Activated CD8-positive, alpha-beta T cell treated with anti-CD3 and anti-CD28 coated beads, Interleukin-2, amount 10 ng/mL, durations not matched to agents 7 days and 5 days (primary cell): ENCODE results near the gene PTPN23. TPM values are rescaled to one million over a fixed set of nuclear protein-coding genes. Genes with fewer than 3 reads are reported as not detected.

ENCODE experiments used
- ATAC-seq: fragments of 150-1000 bp; cut with Tn5 transposase; one replicate; pipeline ENCODE4 v1.10.0; 2021; ENCODE audit warnings: moderate library complexity
- CTCF ChIA-PET: fragments of 350-600 bp; sonication (Branson Sonifier 250); formaldehyde crosslinking; loops from one replicate; lab custom pipeline; 2021; ENCODE audit warnings: antibody characterized with exemption; lab: Charles Lee
- POLR2A ChIA-PET: fragments of 350-600 bp; sonication (Branson Sonifier 250); formaldehyde crosslinking; loops from one replicate; lab custom pipeline; 2021; ENCODE audit warnings: antibody characterized with exemption; lab: Charles Lee
- DNase-seq: peaks from one replicate; pipeline ENCODE4 v3.0.0-alpha.2; 2020
- H3K27ac Mint-ChIP-seq: one replicate; pipeline ENCODE4 v1.8.0; 2021; ENCODE audit warnings: mild to moderate bottlenecking, mixed read lengths
- H3K27me3 Mint-ChIP-seq: one replicate; pipeline ENCODE4 v1.8.0; 2021; ENCODE audit warnings: low read depth, mixed read lengths
- H3K36me3 Mint-ChIP-seq: one replicate; pipeline ENCODE4 v1.8.0; 2021; ENCODE audit warnings: low read depth, mixed read lengths
- H3K4me1 Mint-ChIP-seq: one replicate; pipeline ENCODE4 v1.8.0; 2021; ENCODE audit warnings: low read depth, mixed read lengths
- H3K4me3 Mint-ChIP-seq: one replicate; pipeline ENCODE4 v1.8.0; 2021; ENCODE audit warnings: mild to moderate bottlenecking, mixed read lengths
- H3K9me3 Mint-ChIP-seq: one replicate; pipeline ENCODE4 v1.8.0; 2022; ENCODE audit warnings: mixed read lengths; ENCODE audit not compliant: insufficient read depth
- total RNA-seq, 2 experiments: library from RNA; stranded (reverse); gene quantifications; one replicate each; pipeline ENCODE4 v1.2.3, GENCODE V29; 2021

Gene PTPN23
- total RNA-seq, 2 experiments from 2014 or later, result 31.0 to 33.2 TPM

DNA sequence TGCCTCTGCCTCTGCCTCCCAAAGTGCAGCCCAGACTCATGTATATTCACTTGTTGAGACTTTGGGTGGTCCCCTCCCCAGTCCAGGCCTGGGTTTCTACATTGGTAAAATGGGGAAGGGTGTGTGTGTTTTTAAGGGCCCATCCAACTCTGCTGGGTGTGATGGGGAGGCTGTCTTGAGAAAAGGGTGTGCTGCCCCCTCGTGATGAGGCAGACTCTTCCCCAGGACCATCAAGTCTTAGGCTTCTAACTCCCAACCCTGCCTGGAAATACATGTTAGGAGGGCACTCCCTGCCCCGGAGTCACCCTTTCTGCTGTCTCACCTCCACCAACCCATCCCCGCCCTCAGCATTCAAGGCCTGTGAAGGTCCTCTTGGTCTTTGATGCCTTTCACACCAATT lies 4.4 kb upstream of the PTPN23 start:
- Mint-ChIP-seq H3K4me3 (no peak overlapping the region), H3K36me3 (peaks cover 3% of the 10 kb centered on the region), H3K9me3 (no peaks in the 10 kb centered on the region), H3K27ac (no peak overlapping the region), H3K4me1 (peaks cover 25% of the 10 kb centered on the region), H3K27me3 (no peaks in the 10 kb centered on the region)
- ATAC-seq, result no peak
- DNase-seq, result no peak
- ChIA-PET CTCF (no interaction called here), POLR2A (no interaction called here)

GRCh38 chr3:47377186-47377585 lies 3.6 kb upstream of the PTPN23 start:
- peaks cover 32% of the 10 kb centered on the region for H3K4me1 Mint-ChIP-seq
- POLR2A ChIA-PET, result interaction anchor here (0.6 kb wide), 1 partner anchor 1854 kb away, joined by 3 read pairs; no protein-coding TSS in a partner anchor

DNA sequence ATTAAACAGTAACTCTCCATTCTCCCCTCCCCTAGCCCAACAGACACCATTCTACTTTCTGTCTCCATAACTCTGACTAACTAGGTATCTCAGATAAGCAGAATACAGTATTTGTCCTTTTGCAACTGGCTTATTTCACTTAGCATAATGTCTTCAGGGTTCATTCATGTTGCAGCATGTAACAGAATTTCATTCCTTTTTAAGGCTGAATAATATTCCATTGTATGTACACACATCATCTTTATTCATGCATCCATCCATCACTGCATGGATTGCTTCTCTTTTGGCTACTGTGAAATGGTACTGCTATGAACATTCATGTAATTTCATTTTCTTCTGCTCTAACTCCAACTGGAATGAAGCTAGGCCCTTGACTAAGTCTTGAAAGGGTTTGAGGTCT lies 2.0 kb upstream of the PTPN23 start:
- ATAC-seq (no peak), DNase-seq (no peak)
- Mint-ChIP-seq H3K27ac (no peak overlapping the region), H3K36me3 (peaks cover 12% of the 10 kb centered on the region), H3K4me1 (peaks cover 37% of the 10 kb centered on the region), H3K27me3 (no peaks in the 10 kb centered on the region), H3K4me3 (peak overlapping the region; percentile 4), H3K9me3 (no peaks in the 10 kb centered on the region)
- ChIA-PET POLR2A (no interaction called here), CTCF (interaction anchor here (0.7 to 2.8 kb wide), 4 partner anchors 9 to 143 kb away, joined by 3 to 10 read pairs (median 6); no protein-coding TSS in a partner anchor)

More at GRCh38 chr3:47377186-47377585, 3.6 kb upstream of the PTPN23 start:
- Mint-ChIP-seq H3K4me3 (no peak overlapping the region), H3K9me3 (no peaks in the 10 kb centered on the region), H3K27ac (no peak overlapping the region), H3K27me3 (no peaks in the 10 kb centered on the region), H3K36me3 (peaks cover 3% of the 10 kb centered on the region)
- ATAC-seq (no peak), DNase-seq (no peak)
- CTCF ChIA-PET, result no interaction called here

DNA sequence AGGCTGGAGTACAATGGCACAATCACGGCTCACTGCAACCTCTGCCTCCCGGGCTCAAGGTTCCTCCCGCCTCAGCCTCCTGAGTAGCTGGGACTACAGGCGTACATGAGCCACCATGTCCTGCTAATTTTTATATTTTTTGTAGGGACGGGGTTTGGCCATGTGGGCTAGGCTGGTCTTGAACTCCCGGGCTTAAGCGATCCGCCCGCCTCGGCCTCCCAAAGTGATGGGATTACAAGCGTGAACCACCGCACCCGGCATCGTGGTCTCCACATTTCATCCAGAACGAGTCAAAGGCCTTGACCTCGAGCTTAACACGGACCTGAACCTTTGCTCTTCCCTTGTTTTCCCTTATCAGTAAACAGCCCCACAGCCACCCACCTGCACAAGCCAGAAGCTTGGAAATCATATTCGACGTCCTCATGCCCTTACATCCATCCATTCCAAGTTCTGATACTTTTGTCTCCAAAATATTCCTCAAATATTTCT lies 1.4 kb upstream of the PTPN23 start:
- ChIA-PET POLR2A (no interaction called here), CTCF (interaction anchor here (0.7 to 2.8 kb wide), 4 partner anchors 10 to 143 kb away, joined by 3 to 10 read pairs (median 6); no protein-coding TSS in a partner anchor)
- ATAC-seq (no peak), DNase-seq (no peak)
- Mint-ChIP-seq H3K4me3 (peak overlapping the region; percentile 100), H3K27ac (peak overlapping the region; percentile 100), H3K36me3 (peaks cover 12% of the 10 kb centered on the region), H3K4me1 (peaks cover 37% of the 10 kb centered on the region), H3K9me3 (no peaks in the 10 kb centered on the region), H3K27me3 (no peaks in the 10 kb centered on the region)

DNA sequence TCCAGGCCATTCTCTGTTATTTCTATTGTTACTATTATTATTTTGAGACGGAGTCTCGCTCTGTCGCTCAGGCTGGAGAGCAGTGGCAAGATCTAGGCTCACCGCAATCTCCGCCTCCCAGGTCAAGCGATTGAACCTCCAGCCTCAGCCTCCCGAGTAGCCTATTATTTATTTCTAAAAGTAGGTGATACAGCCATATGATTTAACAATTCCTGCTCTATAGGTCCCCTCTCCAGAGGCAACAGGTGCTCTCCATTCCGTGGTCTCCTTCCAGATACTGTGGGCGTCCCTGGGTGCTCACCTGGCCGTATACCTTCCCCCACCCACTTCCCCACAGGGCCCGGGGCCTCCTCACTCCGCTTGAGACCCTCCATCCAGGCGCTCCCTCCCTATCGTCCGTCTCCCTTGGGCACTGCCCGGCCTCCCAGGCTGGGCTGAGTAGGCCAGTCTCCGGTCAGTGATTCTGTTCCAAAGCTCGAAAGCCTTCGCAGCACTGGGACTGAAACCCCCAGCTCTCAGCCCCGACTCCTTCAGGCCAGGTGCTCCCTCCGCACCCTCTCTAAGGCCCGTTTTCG lies 708 bp upstream of the PTPN23 start:
- H3K4me3 Mint-ChIP-seq, result peak overlapping the region; percentile 100
- ATAC-seq, result no peak
- no peaks in the 10 kb centered on the region for H3K9me3 Mint-ChIP-seq
- DNase-seq, result no peak
- H3K27me3 Mint-ChIP-seq, result no peaks in the 10 kb centered on the region
- peaks cover 37% of the 10 kb centered on the region for H3K4me1 Mint-ChIP-seq
- H3K27ac Mint-ChIP-seq, result peak overlapping the region; percentile 100
- H3K36me3 Mint-ChIP-seq, result peaks cover 12% of the 10 kb centered on the region
- POLR2A ChIA-PET, result interaction anchor here (0.6 to 1.6 kb wide), 10 partner anchors 10 to 534 kb away, joined by 3 to 7 read pairs (median 4); partner anchors contain the start of genes ELP6 and SCAP
- CTCF ChIA-PET, result interaction anchor here (1.2 to 2.8 kb wide), 6 partner anchors 8 to 216 kb away, joined by 3 to 10 read pairs (median 5); partner anchors contain the start of gene SETD2

- Mint-ChIP-seq H3K9me3 (no peaks in the 10 kb centered on the region), H3K4me1 (peaks cover 42% of the 10 kb centered on the region), H3K36me3 (peaks cover 18% of the 10 kb centered on the region), H3K27me3 (no peaks in the 10 kb centered on the region), H3K27ac (peak overlapping the region; percentile 100), H3K4me3 (peak overlapping the region; percentile 100)
- ATAC-seq, result peak; percentile 69
- DNase-seq, result peak; percentile 89
- POLR2A ChIA-PET, result interaction anchor here (0.7 to 1.6 kb wide), 8 partner anchors 14 to 400 kb away, joined by 3 to 5 read pairs (median 4); partner anchors contain the start of genes ELP6 and SCAP
- CTCF ChIA-PET, result interaction anchor here (1.2 to 2.8 kb wide), 5 partner anchors 12 to 217 kb away, joined by 3 to 10 read pairs (median 6); partner anchors contain the start of gene SETD2
Observed at GRCh38 chr3:47381317-47382157, 716 bp downstream of the PTPN23 start.

DNA sequence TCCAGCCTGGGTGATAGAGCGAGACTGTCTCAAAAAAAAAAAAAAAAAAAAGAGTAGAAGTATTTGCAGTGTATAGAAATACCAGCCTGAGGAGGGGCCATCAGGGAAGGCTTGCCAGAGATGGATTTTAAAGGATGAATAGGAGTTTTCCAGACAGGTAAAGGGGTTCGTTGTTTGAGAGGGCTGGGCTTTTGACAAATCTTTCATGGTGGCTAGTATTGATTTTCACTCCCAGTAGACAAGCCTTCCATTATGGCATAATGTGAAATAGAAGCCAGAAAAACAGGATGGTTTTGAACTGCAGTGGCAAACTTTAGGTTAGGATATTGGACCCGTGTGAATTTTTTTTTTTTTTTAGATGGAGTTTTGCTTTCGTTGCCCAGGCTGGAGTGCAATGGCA lies 3.6 kb downstream of the PTPN23 start:
- ATAC-seq, result no peak
- ChIA-PET POLR2A (no interaction called here), CTCF (interaction anchor here (1.4 kb wide), 1 partner anchor 37 kb away, joined by 5 read pairs; no protein-coding TSS in a partner anchor)
- peaks cover 25% of the 10 kb centered on the region for H3K36me3 Mint-ChIP-seq
- no peak for DNase-seq
- no peaks in the 10 kb centered on the region for H3K27me3 Mint-ChIP-seq
- no peaks in the 10 kb centered on the region for H3K9me3 Mint-ChIP-seq
- H3K4me3 Mint-ChIP-seq, result no peak overlapping the region
- H3K27ac Mint-ChIP-seq, result no peak overlapping the region
- H3K4me1 Mint-ChIP-seq, result peaks cover 31% of the 10 kb centered on the region

DNA sequence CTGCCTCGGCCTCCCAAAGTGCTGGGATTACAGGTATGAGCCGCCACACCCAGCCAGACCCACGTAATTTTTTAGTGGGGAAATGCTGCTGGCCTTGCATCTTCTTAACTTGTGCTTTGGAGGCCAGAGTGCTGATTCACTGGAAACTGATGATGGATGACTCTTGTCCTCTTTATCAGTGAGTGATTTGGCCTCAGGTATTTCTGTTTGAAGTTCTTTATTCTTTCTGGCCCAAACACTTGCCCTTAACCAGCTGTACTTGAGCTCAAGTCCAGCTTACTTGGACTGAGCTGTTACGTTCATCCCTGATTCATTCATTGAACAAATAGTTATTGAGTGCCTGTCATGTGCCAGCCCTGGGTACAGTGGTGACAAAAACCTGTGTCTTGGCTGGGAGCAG lies 4.2 kb downstream of the PTPN23 start:
- Mint-ChIP-seq H3K4me3 (no peak overlapping the region), H3K27ac (no peak overlapping the region), H3K36me3 (peaks cover 25% of the 10 kb centered on the region), H3K27me3 (no peaks in the 10 kb centered on the region), H3K9me3 (no peaks in the 10 kb centered on the region), H3K4me1 (peaks cover 25% of the 10 kb centered on the region)
- ChIA-PET POLR2A (no interaction called here), CTCF (no interaction called here)
- ATAC-seq (no peak), DNase-seq (no peak)

DNA sequence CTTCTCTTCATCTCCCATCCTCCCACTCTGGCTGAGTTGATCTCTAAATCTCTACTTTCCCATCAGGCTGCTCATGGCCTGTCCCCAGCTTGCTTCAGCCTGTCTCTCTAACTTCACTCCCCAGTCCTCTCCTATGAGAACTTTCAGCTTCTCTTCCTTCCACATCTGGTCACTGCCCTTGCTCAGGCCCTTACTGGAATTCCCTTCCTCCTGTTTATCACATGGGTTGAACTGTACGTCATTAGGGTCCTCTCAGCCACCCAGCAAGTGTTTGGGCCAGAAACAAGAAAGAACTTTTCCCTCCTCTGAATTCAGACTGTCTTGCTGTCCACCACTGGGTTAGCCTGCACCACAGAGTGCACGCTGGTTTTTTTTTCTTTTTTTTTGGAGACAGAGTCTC lies 5.0 kb downstream of the PTPN23 start:
- H3K9me3 Mint-ChIP-seq, result no peaks in the 10 kb centered on the region
- peaks cover 24% of the 10 kb centered on the region for H3K36me3 Mint-ChIP-seq
- H3K27me3 Mint-ChIP-seq, result no peaks in the 10 kb centered on the region
- H3K4me3 Mint-ChIP-seq, result no peak overlapping the region
- POLR2A ChIA-PET, result no interaction called here
- DNase-seq, result no peak
- CTCF ChIA-PET, result no interaction called here
- no peak for ATAC-seq
- H3K4me1 Mint-ChIP-seq, result peaks cover 22% of the 10 kb centered on the region
- peak overlapping the region; percentile 9 for H3K27ac Mint-ChIP-seq

GRCh38 chr3:47392933-47393332 lies 12.1 kb downstream of the PTPN23 start:
- peaks cover 8% of the 10 kb centered on the region for H3K4me1 Mint-ChIP-seq
- no peak for DNase-seq
- peaks cover 18% of the 10 kb centered on the region for H3K36me3 Mint-ChIP-seq
- ChIA-PET POLR2A (no interaction called here), CTCF (no interaction called here)
- no peaks in the 10 kb centered on the region for H3K9me3 Mint-ChIP-seq
- no peak for ATAC-seq
- no peak overlapping the region for H3K27ac Mint-ChIP-seq
- no peak overlapping the region for H3K4me3 Mint-ChIP-seq
- H3K27me3 Mint-ChIP-seq, result no peaks in the 10 kb centered on the region

- no peak for ATAC-seq
- CTCF ChIA-PET, result interaction anchor here (1.3 kb wide), 1 partner anchor 27 kb away, joined by 3 read pairs; no protein-coding TSS in a partner anchor
- peaks cover 12% of the 10 kb centered on the region for H3K36me3 Mint-ChIP-seq
Observed at GRCh38 chr3:47394140-47394870, 13.5 kb downstream of the PTPN23 start.

More at GRCh38 chr3:47394140-47394870, 13.5 kb downstream of the PTPN23 start:
- Mint-ChIP-seq H3K4me1 (peaks cover 12% of the 10 kb centered on the region), H3K4me3 (no peak overlapping the region), H3K9me3 (no peaks in the 10 kb centered on the region), H3K27me3 (no peaks in the 10 kb centered on the region), H3K27ac (no peak overlapping the region)
- no peak for DNase-seq
- POLR2A ChIA-PET, result interaction anchor here (0.6 kb wide), 1 partner anchor 441 kb away, joined by 3 read pairs; no protein-coding TSS in a partner anchor
